HepG2 (cell line): ENCODE measurements around the gene NNAT. TPM values are rescaled to one million over a fixed set of nuclear protein-coding genes. Genes with fewer than 3 reads are reported as not detected.
A peak's percentile ranks its signal among the peaks of the same experiment; 100 is the strongest.

Experiments used
- ATAC-seq: fragments of 200-7000 bp; cut with Tn5 transposase; 3 replicates; pipeline ENCODE4 v1.9.1; 2020; ENCODE audit warnings: mild to moderate bottlenecking, moderate library complexity
- BruUV-seq: library from RNA; stranded (reverse); fragments of 400-500 nt; replicated peaks from 2 replicates; lab custom pipeline; 2021; lab: Mats Ljungman, UMichigan
- CTCF ChIA-PET: fragments of 300-600 bp; formaldehyde crosslinking; extraction: SDS; loops from one replicate; lab custom pipeline; 2021; ENCODE audit warnings: low total read pairs, inconsistent platforms, low intra/inter-chr PET ratio; lab: Yijun Ruan, JAX
- POLR2A ChIA-PET: fragments of 350-600 bp; sonication (Branson Sonifier 250); formaldehyde crosslinking; loops from one replicate; lab custom pipeline; 2020; ENCODE audit warnings: antibody characterized with exemption, inconsistent platforms; lab: Yijun Ruan, JAX
- DNase-seq: peaks from one replicate; pipeline ENCODE4 v3.0.0-alpha.2; 2015; ENCODE audit warnings: low spot score
- FAIRE-seq: peaks from 3 replicates; lab custom pipeline; 2011; peaks lifted over from hg19 to GRCh38; lab: Jason Lieb, UNC
- H2AFZ ChIP-seq: one replicate; pipeline ENCODE4 v1.6.1; 2011; ENCODE audit warnings: low read length, inconsistent platforms
- H3K27ac ChIP-seq: fragments of 300-600 bp; 3 replicates; pipeline ENCODE4 v1.8.0; 2011; ENCODE audit warnings: mixed run types, mild to moderate bottlenecking, mixed read lengths, low read length, inconsistent platforms; ENCODE audit not compliant: insufficient read depth; ENCODE audit errors: extremely low read length
- H3K27me3 ChIP-seq, 2 experiments: fragments of 200-600 bp in 1 of 2; 2 replicates in 1 of 2; 3 replicates in 1 of 2; pipeline versions ENCODE4 v1.6.0 to v1.8.0; 2011; ENCODE audit warnings: low read length in 2 of 2, mild to moderate bottlenecking in 2 of 2, moderate library complexity in 2 of 2, inconsistent platforms in 1 of 2; ENCODE audit not compliant: insufficient read depth in 2 of 2, control insufficient read depth in 1 of 2
- H3K36me3 ChIP-seq, 2 experiments: fragments of 200-600 bp in 1 of 2; replicated peaks in 1 of 2; 2 replicates in 1 of 2; 3 replicates in 1 of 2; pipeline versions ENCODE4 v1.5.1 to v1.8.0; 2011; ENCODE audit warnings: low read length in 2 of 2, inconsistent platforms in 1 of 2; ENCODE audit not compliant: insufficient read depth in 2 of 2, control insufficient read depth in 1 of 2
- H3K4me1 ChIP-seq: 2 replicates; pipeline ENCODE4 v1.5.1; 2012; ENCODE audit warnings: low read length, inconsistent platforms; ENCODE audit not compliant: insufficient read depth
- H3K4me2 ChIP-seq: 2 replicates; pipeline ENCODE4 v1.6.0; 2011; ENCODE audit warnings: low read depth, low read length, inconsistent platforms
- H3K4me3 ChIP-seq, 3 experiments: fragments of 200-600 bp in 1 of 3; sonication (generic), shearing (Covaris generic) in 1 of 3; replicated peaks in 1 of 3; 2 replicates each; pipeline ENCODE4 v1.5.1; 2011 to 2016; ENCODE audit warnings: low read length in 3 of 3, inconsistent platforms in 2 of 3, low read depth in 2 of 3, mild to moderate bottlenecking in 2 of 3, control low read depth in 1 of 3, mixed read lengths in 1 of 3; ENCODE audit not compliant: insufficient read depth in 1 of 3
- H3K79me2 ChIP-seq: one replicate; pipeline ENCODE4 v1.6.1; 2011; ENCODE audit warnings: low read length, inconsistent platforms; ENCODE audit not compliant: insufficient read depth
- H3K9ac ChIP-seq: 2 replicates; pipeline ENCODE4 v1.6.0; 2011; ENCODE audit warnings: mild to moderate bottlenecking, low read depth, low read length, inconsistent platforms; ENCODE audit not compliant: insufficient read depth
- H3K9me3 ChIP-seq: 2 replicates; pipeline ENCODE4 v1.5.1; 2012; ENCODE audit warnings: mild to moderate bottlenecking, low read length
- H4K20me1 ChIP-seq: 2 replicates; pipeline ENCODE4 v1.6.0; 2011; ENCODE audit warnings: inconsistent platforms, mild to moderate bottlenecking, low read length, moderate library complexity; ENCODE audit not compliant: insufficient read depth
- ARHGAP35 ChIP-seq: sonication (generic); formaldehyde crosslinking; IDR thresholded peaks from 2 replicates; pipeline ENCODE4 v1.9.0; 2022; ENCODE audit warnings: mild to moderate bottlenecking, inconsistent platforms, moderate library complexity, missing genetic modification reagents, borderline replicate concordance
- BCL6 ChIP-seq: IDR thresholded peaks from 2 replicates; pipeline ENCODE4 v1.6.1; 2016; ENCODE audit warnings: missing genetic modification reagents, missing compliant biosample characterization
- ELF4 ChIP-seq: sonication (generic); formaldehyde crosslinking; IDR thresholded peaks from 2 replicates; pipeline ENCODE4 v1.5.0; 2020; ENCODE audit warnings: missing genetic modification reagents, mild to moderate bottlenecking, moderate library complexity, borderline replicate concordance
- FOXA3 ChIP-seq: IDR thresholded peaks from 2 replicates; pipeline ENCODE4 v1.6.1; 2016; ENCODE audit warnings: missing genetic modification reagents, missing compliant biosample characterization
- FOXP1 ChIP-seq, 2 experiments: fragments of 450-650 bp in 1 of 2; IDR thresholded peaks; 2 replicates each; pipeline ENCODE4 v1.6.1; 2017 to 2018; ENCODE audit warnings: antibody characterized with exemption in 1 of 2
- IKZF4 ChIP-seq: sonication (generic); formaldehyde crosslinking; IDR thresholded peaks from 2 replicates; pipeline ENCODE4 v1.5.1; 2020; ENCODE audit warnings: borderline replicate concordance, mild to moderate bottlenecking, low read depth, missing genetic modification reagents; ENCODE audit errors: not compliant biosample characterization
- MEIS2 ChIP-seq: sonication (generic); formaldehyde crosslinking; IDR thresholded peaks from 2 replicates; pipeline ENCODE4 v1.9.0; 2021; ENCODE audit warnings: mild to moderate bottlenecking, missing genetic modification reagents
- RBM22 ChIP-seq: fragments of 200-400 bp; formaldehyde crosslinking; optimal IDR thresholded peaks from 2 replicates; pipeline ENCODE3; 2017; ENCODE audit warnings: mild to moderate bottlenecking, low read length, moderate library complexity
- RXRB ChIP-seq: IDR thresholded peaks from 2 replicates; pipeline ENCODE4 v1.6.1; 2016; ENCODE audit warnings: borderline replicate concordance, missing genetic modification reagents, missing compliant biosample characterization
- SALL1 ChIP-seq: sonication (generic); formaldehyde crosslinking; IDR thresholded peaks from 2 replicates; pipeline ENCODE4 v1.8.0; 2022; ENCODE audit warnings: mild to moderate bottlenecking, missing genetic modification reagents
- ZFX ChIP-seq: sonication (generic); formaldehyde crosslinking; IDR thresholded peaks from 2 replicates; pipeline ENCODE4 v1.4.0; 2020; ENCODE audit warnings: mild to moderate bottlenecking, low read depth, missing genetic modification reagents, moderate library complexity
- ZFY ChIP-seq: sonication (generic); formaldehyde crosslinking; IDR thresholded peaks from 2 replicates; pipeline ENCODE4 v1.4.0; 2020; ENCODE audit warnings: missing genetic modification reagents
- ZNF160 ChIP-seq: sonication (generic); formaldehyde crosslinking; IDR thresholded peaks from 2 replicates; pipeline ENCODE4 v1.8.0; 2022; ENCODE audit warnings: mild to moderate bottlenecking, inconsistent platforms, missing genetic modification reagents
- ZNF530 ChIP-seq: sonication (generic); formaldehyde crosslinking; IDR thresholded peaks from 2 replicates; pipeline ENCODE4 v1.5.0; 2020; ENCODE audit warnings: low read depth, mild to moderate bottlenecking, missing genetic modification reagents
- ZNF678 ChIP-seq: sonication (generic); formaldehyde crosslinking; IDR thresholded peaks from 2 replicates; pipeline ENCODE4 v1.4.0; 2020; ENCODE audit warnings: mild to moderate bottlenecking, missing genetic modification reagents
- WGBS: methylation state at CpG from one replicate; pipeline ENCODE4 v1.1.6; 2017; ENCODE audit warnings: low lambda C conversion rate; 5-methylcytosine and 5-hydroxymethylcytosine counted together
- in situ Hi-C: cut with HindIII; loops from 2 replicates; pipeline ENCODE4 v1.10.0; 2017; ENCODE audit warnings: low pct_unique_long_range_greater_than_20kb; ENCODE audit not compliant: extremely low pct_ligation_motif_present
- intact Hi-C: fragments of 100-400 bp; cut with micrococcal nuclease; formaldehyde crosslinking; loops from one replicate; pipeline ENCODE4 v1.10.0; 2022; ENCODE audit not compliant: unreplicated experiment
- polyA plus RNA-seq, 8 experiments: library from polyadenylated mRNA; depleted of rRNA in 3 of 8; stranded (reverse) in 7 of 8; unstranded in 1 of 8; fragments of >200 nt; fragmentation: Illumina TruSeq in 4 of 8; extraction: Trizol in 4 of 8; gene quantifications; 2 replicates each; pipeline versions ENCODE4 v1.2.1 to v1.2.3, GENCODE V29; 2011 to 2016; ENCODE audit warnings: low read depth in 4 of 8, missing spikeins in 1 of 8, mixed read lengths in 1 of 8; ENCODE audit not compliant: insufficient read depth in 1 of 8
- total RNA-seq, 5 experiments: library from RNA; depleted of rRNA; stranded (reverse); fragments of >200 nt; fragmentation: Illumina TruSeq; extraction: Trizol; gene quantifications; 2 replicates each; pipeline ENCODE4 v1.2.3, GENCODE V29; 2016; ENCODE audit warnings: low read depth in 1 of 5
- TF ChIP-seq, protein P1 (sequence below): sonication (generic); formaldehyde crosslinking; IDR thresholded peaks from 2 replicates; pipeline ENCODE4 v1.8.1; 2023; ENCODE audit warnings: missing genetic modification reagents, mild to moderate bottlenecking, borderline replicate concordance
- TF ChIP-seq, protein P2 (sequence below): sonication (generic); formaldehyde crosslinking; IDR thresholded peaks from 2 replicates; pipeline ENCODE4 v1.4.0; 2020; ENCODE audit warnings: mild to moderate bottlenecking, low read depth, missing genetic modification reagents
- TF ChIP-seq, protein P3 (sequence below): sonication (generic); formaldehyde crosslinking; IDR thresholded peaks from 2 replicates; pipeline ENCODE4 v1.4.0; 2020; ENCODE audit warnings: missing genetic modification reagents
- TF ChIP-seq, protein P4 (sequence below): IDR thresholded peaks from 2 replicates; pipeline ENCODE4 v1.6.1; 2012; ENCODE audit warnings: inconsistent platforms
- TF ChIP-seq, protein P5 (sequence below): sonication (generic); formaldehyde crosslinking; IDR thresholded peaks from 2 replicates; pipeline ENCODE4 v1.5.0; 2020; ENCODE audit warnings: mild to moderate bottlenecking, low read depth, missing genetic modification reagents, borderline replicate concordance
- TF ChIP-seq, protein P6 (sequence below): sonication (generic); formaldehyde crosslinking; IDR thresholded peaks from 2 replicates; pipeline ENCODE4 v1.4.0; 2020; ENCODE audit warnings: missing genetic modification reagents

NNAT gene
- total and polyA plus RNA-seq, 2 of the 13 experiments (the other 11 are each of a cell fraction or from before 2014, with no cell fraction given) = not detected

DNA sequence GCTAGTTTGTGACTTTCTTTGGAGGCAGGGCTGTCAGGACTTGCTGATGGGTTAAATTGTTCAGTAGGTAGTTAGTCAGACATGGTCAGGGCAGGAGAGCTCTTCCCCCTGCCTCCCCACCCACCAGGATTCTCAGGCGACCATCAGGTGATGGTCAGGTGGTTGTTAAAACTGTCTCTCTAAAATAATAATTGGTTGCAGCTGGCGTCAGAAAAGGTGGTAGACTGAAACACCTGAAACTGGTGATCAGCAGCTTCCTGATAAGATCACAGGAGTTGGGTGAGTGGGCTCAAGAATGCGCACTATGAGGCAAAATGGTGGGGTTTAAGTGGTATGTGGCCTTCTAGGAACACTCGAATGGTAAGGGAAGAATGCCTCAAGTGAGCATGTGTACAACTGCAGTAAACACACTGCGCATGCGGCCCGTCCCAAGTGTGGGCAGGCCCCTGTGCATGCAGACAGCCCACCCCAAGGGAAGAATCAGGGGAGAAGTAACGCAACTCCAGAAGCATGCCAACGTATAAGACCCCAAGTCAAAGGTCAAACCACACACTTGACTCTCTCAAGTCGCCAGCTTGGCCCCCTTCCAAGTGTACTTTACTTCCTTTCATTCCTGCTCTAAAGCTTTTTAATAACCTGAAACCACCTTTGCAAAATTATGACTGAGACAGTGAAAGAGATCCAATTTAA lies 14.5 kb downstream of the NNAT start:
- intact Hi-C loops = no loop called here
- BruUV-seq = no TSS peak
- no peaks in the 10 kb centered on the region for H3K36me3 ChIP-seq
- H3K79me2 ChIP-seq = no peaks in the 10 kb centered on the region
- 9% methylated on average over 10 of the region's 10 CpGs for WGBS
- H3K4me2 ChIP-seq = peak overlapping the region; percentile 66
- in situ Hi-C loops = no loop called here
- H3K4me3 ChIP-seq = peak overlapping the region; percentile 1 to 27 (median 11); a peak in 2 of 6 replicates
- CTCF ChIA-PET = interaction anchor here (1.7 to 4.8 kb wide), 3 partner anchors 266 to 340 kb away, joined by 7 to 58 read pairs (median 40); no protein-coding TSS in a partner anchor
- H3K9ac ChIP-seq = no peak overlapping the region
- no peak for DNase-seq
- no peaks in the 10 kb centered on the region for H3K9me3 ChIP-seq
- no peaks in the 10 kb centered on the region for H4K20me1 ChIP-seq
- peak; percentile 16; the same call in 1 of the 3 replicates for ATAC-seq
- no peak for FAIRE-seq
- peaks cover 52% of the 10 kb centered on the region for H3K4me1 ChIP-seq
- no peak overlapping the region for H3K27ac ChIP-seq
- H3K27me3 ChIP-seq = no peaks in the 10 kb centered on the region
- POLR2A ChIA-PET = interaction anchor here (1.2 kb wide), 1 partner anchor 8 kb away, joined by 4 read pairs; the partner anchor contains the start of gene BLCAP
- no peak overlapping the region for H2AFZ ChIP-seq
- TF ChIP-seq ZFX (CRISPR knock-in tag) = peak; percentile 19; the same call in 1 of the 2 replicates
- TF ChIP-seq, protein P1, sequence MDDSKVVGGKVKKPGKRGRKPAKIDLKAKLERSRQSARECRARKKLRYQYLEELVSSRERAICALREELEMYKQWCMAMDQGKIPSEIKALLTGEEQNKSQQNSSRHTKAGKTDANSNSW = no peak
- no peak for TF ChIP-seq ZNF678
- TF ChIP-seq FOXA3 (CRISPR knock-in tag) = peak; percentile 72
- no peak for TF ChIP-seq RBM22
- no peak for TF ChIP-seq ZNF160 (CRISPR knock-in tag)
- TF ChIP-seq, protein P2, sequence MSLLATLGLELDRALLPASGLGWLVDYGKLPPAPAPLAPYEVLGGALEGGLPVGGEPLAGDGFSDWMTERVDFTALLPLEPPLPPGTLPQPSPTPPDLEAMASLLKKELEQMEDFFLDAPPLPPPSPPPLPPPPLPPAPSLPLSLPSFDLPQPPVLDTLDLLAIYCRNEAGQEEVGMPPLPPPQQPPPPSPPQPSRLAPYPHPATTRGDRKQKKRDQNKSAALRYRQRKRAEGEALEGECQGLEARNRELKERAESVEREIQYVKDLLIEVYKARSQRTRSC = no peak
- TF ChIP-seq MEIS2 (CRISPR knock-in tag) = no peak
- no peak for TF ChIP-seq ZNF530
- 0 out of 2 replicates have a peak, but pooled peaks have one; percentile 49 for TF ChIP-seq ARHGAP35 (CRISPR knock-in tag)
- TF ChIP-seq, protein P3, sequence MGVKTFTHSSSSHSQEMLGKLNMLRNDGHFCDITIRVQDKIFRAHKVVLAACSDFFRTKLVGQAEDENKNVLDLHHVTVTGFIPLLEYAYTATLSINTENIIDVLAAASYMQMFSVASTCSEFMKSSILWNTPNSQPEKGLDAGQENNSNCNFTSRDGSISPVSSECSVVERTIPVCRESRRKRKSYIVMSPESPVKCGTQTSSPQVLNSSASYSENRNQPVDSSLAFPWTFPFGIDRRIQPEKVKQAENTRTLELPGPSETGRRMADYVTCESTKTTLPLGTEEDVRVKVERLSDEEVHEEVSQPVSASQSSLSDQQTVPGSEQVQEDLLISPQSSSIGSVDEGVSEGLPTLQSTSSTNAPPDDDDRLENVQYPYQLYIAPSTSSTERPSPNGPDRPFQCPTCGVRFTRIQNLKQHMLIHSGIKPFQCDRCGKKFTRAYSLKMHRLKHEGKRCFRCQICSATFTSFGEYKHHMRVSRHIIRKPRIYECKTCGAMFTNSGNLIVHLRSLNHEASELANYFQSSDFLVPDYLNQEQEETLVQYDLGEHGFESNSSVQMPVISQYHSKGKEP (CRISPR knock-in tag) = no peak
- TF ChIP-seq, protein P4, sequence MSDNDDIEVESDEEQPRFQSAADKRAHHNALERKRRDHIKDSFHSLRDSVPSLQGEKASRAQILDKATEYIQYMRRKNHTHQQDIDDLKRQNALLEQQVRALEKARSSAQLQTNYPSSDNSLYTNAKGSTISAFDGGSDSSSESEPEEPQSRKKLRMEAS = peak; percentile 40; the same call in 1 of the 2 replicates
- TF ChIP-seq IKZF4 = no peak
- TF ChIP-seq SALL1 (CRISPR knock-in tag) = 0 out of 2 replicates have a peak, but pooled peaks have one; percentile 16
- TF ChIP-seq, protein P5, sequence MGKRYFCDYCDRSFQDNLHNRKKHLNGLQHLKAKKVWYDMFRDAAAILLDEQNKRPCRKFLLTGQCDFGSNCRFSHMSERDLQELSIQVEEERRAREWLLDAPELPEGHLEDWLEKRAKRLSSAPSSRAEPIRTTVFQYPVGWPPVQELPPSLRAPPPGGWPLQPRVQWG (CRISPR knock-in tag) = no peak
- TF ChIP-seq FOXP1 (IDR thresholded peaks at IDR 0.05) = no peak
- TF ChIP-seq FOXP1 (CRISPR knock-in tag; IDR thresholded peaks at IDR 0.05) = 0 out of 2 replicates have a peak, but pooled peaks have one; percentile 3
- TF ChIP-seq, protein P6, sequence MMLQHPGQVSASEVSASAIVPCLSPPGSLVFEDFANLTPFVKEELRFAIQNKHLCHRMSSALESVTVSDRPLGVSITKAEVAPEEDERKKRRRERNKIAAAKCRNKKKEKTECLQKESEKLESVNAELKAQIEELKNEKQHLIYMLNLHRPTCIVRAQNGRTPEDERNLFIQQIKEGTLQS (CRISPR knock-in tag) = no peak
- TF ChIP-seq ZFY (CRISPR knock-in tag) = 0 out of 2 replicates have a peak, but pooled peaks have one; percentile 10
- TF ChIP-seq BCL6 (CRISPR knock-in tag) = peak; percentile 84
- TF ChIP-seq RXRB = no peak
- no peak for TF ChIP-seq ELF4 (CRISPR knock-in tag)
